ENCODE data around the gene RBM17. TPM values are rescaled to one million over a fixed set of nuclear protein-coding genes. Genes with fewer than 3 reads are reported as not detected.

Gene RBM17
- total RNA-seq, 1 experiment from 2014 or later, result 129 TPM

DNA sequence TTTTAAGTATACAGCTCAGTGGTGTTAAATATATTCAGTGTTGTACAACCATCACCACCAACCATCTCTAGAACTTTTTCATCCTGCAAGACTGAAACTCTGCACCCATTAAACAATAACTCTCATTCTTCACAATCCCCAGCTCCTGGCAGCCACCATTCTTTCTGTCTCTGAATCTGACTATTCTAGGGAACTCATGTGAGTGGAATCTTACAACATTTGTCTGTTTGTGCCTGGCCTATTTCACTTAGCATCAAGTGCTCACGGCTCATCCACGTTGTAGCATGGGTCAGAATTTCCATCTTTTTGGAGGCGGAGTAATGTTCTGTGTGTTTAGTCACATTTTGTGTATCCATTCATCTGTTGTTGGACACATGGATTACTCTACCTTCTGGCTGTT is 73.1 kb downstream of the RBM17 start:
- intact Hi-C loops (cut with micrococcal nuclease), result no loop called here
- peaks cover 4% of the 10 kb centered on the region; the same call in 1 of the 2 replicates for H4K20me1 ChIP-seq (ENCODE audit: insufficient read depth)
- no peak for DNase-seq (ENCODE audit: low read depth, low spot score)

More for the DNA sequence above, 73.1 kb downstream of the RBM17 start:
- H3K27me3 ChIP-seq (ENCODE audit: insufficient read depth, low read length), result no peaks in the 10 kb centered on the region
- peaks cover 15 to 30% of the 10 kb centered on the region in 2 experiments; a peak in 3 of 4 replicates for H3K4me1 ChIP-seq (ENCODE audit: control insufficient read depth in 1 of 2, insufficient read depth in 2 of 2, low read length in 2 of 2)
- no peaks in the 10 kb centered on the region for H3K9me3 ChIP-seq (ENCODE audit: control insufficient read depth in 1 of 2, insufficient read depth in 1 of 2, low read depth in 1 of 2, low read length in 2 of 2)
- POLR2A ChIA-PET, result interaction anchor here (0.6 to 0.9 kb wide), 2 partner anchors 9 to 10 kb away, joined by 3 read pairs; no protein-coding TSS in a partner anchor
- peaks cover 0 to 12% of the 10 kb centered on the region in 2 experiments; a peak in 1 of 4 replicates for H3K36me3 ChIP-seq (ENCODE audit: control insufficient read depth in 1 of 2, insufficient read depth in 2 of 2, low read length in 2 of 2)
- RAD21 ChIA-PET (ENCODE audit: low non-redundant PET in 1 of 2, low total read pairs in 2 of 2, uncharacterized antibody in 2 of 2, unreplicated experiment in 2 of 2), result interaction anchor here in 1 of 2 experiments (1.6 kb wide), 1 partner anchor 41 kb away, joined by 3 read pairs; the partner anchor contains the start of gene PFKFB3
- no peaks in the 10 kb centered on the region for H3K9me2 ChIP-seq (ENCODE audit: insufficient read depth)
- H3K4me3 ChIP-seq (replicated peaks in 1 of 2; ENCODE audit: low read depth in 1 of 2, low read length in 2 of 2), result no peak overlapping the region
- H3K9ac ChIP-seq (ENCODE audit: low read length), result no peak overlapping the region
- no peak overlapping the region for H2AFZ ChIP-seq (ENCODE audit: low read depth, low read length, poor library complexity, severe bottlenecking)
- TF ChIP-seq, protein P1, sequence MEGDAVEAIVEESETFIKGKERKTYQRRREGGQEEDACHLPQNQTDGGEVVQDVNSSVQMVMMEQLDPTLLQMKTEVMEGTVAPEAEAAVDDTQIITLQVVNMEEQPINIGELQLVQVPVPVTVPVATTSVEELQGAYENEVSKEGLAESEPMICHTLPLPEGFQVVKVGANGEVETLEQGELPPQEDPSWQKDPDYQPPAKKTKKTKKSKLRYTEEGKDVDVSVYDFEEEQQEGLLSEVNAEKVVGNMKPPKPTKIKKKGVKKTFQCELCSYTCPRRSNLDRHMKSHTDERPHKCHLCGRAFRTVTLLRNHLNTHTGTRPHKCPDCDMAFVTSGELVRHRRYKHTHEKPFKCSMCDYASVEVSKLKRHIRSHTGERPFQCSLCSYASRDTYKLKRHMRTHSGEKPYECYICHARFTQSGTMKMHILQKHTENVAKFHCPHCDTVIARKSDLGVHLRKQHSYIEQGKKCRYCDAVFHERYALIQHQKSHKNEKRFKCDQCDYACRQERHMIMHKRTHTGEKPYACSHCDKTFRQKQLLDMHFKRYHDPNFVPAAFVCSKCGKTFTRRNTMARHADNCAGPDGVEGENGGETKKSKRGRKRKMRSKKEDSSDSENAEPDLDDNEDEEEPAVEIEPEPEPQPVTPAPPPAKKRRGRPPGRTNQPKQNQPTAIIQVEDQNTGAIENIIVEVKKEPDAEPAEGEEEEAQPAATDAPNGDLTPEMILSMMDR (IDR thresholded peaks at IDR 0.05 in 2 of 3, conservative IDR thresholded peaks at IDR 0.05 in 1 of 3; ENCODE audit: borderline replicate concordance in 1 of 3, insufficient read depth in 1 of 3, low read depth in 2 of 3, low read length in 2 of 3), result no peak
- TF ChIP-seq ZNF274 (IDR thresholded peaks at IDR 0.05; ENCODE audit: low read depth, low read length) (no peak), EZH2 (IDR thresholded peaks at IDR 0.05) (no peak), YY1 (IDR thresholded peaks at IDR 0.05; ENCODE audit: extremely low read depth, insufficient replicate concordance, low read depth, low read length) (no peak), SIN3A (IDR thresholded peaks at IDR 0.05; ENCODE audit: low read depth) (no peak), SP1 (IDR thresholded peaks at IDR 0.05; ENCODE audit: low read depth) (no peak), FOSL1 (IDR thresholded peaks at IDR 0.05; ENCODE audit: low read depth) (no peak), JUND (IDR thresholded peaks at IDR 0.05) (no peak), CEBPB (IDR thresholded peaks at IDR 0.05; ENCODE audit: low read depth) (no peak), POLR2AphosphoS5 (IDR thresholded peaks at IDR 0.05; ENCODE audit: low read depth, low read length) (no peak), POLR2A (IDR thresholded peaks at IDR 0.05; ENCODE audit: borderline replicate concordance, extremely low read depth, insufficient read depth, insufficient read length) (no peak)
- TF ChIP-seq, protein P2, sequence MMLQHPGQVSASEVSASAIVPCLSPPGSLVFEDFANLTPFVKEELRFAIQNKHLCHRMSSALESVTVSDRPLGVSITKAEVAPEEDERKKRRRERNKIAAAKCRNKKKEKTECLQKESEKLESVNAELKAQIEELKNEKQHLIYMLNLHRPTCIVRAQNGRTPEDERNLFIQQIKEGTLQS (IDR thresholded peaks at IDR 0.05), result no peak
- TF ChIP-seq, protein P3, sequence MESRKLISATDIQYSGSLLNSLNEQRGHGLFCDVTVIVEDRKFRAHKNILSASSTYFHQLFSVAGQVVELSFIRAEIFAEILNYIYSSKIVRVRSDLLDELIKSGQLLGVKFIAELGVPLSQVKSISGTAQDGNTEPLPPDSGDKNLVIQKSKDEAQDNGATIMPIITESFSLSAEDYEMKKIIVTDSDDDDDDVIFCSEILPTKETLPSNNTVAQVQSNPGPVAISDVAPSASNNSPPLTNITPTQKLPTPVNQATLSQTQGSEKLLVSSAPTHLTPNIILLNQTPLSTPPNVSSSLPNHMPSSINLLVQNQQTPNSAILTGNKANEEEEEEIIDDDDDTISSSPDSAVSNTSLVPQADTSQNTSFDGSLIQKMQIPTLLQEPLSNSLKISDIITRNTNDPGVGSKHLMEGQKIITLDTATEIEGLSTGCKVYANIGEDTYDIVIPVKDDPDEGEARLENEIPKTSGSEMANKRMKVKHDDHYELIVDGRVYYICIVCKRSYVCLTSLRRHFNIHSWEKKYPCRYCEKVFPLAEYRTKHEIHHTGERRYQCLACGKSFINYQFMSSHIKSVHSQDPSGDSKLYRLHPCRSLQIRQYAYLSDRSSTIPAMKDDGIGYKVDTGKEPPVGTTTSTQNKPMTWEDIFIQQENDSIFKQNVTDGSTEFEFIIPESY (IDR thresholded peaks at IDR 0.05; ENCODE audit: extremely low read depth, insufficient replicate concordance, low read length), result no peak
- TF ChIP-seq, protein P4, sequence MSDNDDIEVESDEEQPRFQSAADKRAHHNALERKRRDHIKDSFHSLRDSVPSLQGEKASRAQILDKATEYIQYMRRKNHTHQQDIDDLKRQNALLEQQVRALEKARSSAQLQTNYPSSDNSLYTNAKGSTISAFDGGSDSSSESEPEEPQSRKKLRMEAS (IDR thresholded peaks at IDR 0.05), result no peak
- H3K4me2 ChIP-seq (ENCODE audit: low read length), result no peak overlapping the region
- no TSS peak for BruUV-seq (replicated peaks)
- peaks cover 68% of the 10 kb centered on the region for H3K79me2 ChIP-seq (ENCODE audit: insufficient read depth, low read length)
- CTCF ChIA-PET, result interaction anchor here (1.9 kb wide), 1 partner anchor 240 kb away, joined by 5 read pairs; no protein-coding TSS in a partner anchor
- no peak for ATAC-seq
- H3K27ac ChIP-seq (ENCODE audit: low read depth, low read length), result no peak overlapping the region

All from HCT116 (cell line).